22Rv1 (cell line): ENCODE data around the gene TEX261.
"Not testable (repeated sequence)": the region's sequence is repeated elsewhere in the genome, so short reads cannot be mapped to it uniquely, and the experiment has no call there.

Source experiments
- H3K27ac ChIP-seq: fragments of 450-650 bp; 2 replicates; pipeline ENCODE4 v1.5.1; 2017
- ZFX ChIP-seq: fragments of 450-650 bp; IDR thresholded peaks from 2 replicates; pipeline ENCODE4 v1.6.1; 2017; ENCODE audit warnings: antibody characterized with exemption, borderline replicate concordance
- TF ChIP-seq, protein P1 (sequence below): fragments of 450-650 bp; IDR thresholded peaks from 2 replicates; pipeline ENCODE4 v1.5.1; 2017; ENCODE audit warnings: mild to moderate bottlenecking

The TEX261 gene

DNA sequence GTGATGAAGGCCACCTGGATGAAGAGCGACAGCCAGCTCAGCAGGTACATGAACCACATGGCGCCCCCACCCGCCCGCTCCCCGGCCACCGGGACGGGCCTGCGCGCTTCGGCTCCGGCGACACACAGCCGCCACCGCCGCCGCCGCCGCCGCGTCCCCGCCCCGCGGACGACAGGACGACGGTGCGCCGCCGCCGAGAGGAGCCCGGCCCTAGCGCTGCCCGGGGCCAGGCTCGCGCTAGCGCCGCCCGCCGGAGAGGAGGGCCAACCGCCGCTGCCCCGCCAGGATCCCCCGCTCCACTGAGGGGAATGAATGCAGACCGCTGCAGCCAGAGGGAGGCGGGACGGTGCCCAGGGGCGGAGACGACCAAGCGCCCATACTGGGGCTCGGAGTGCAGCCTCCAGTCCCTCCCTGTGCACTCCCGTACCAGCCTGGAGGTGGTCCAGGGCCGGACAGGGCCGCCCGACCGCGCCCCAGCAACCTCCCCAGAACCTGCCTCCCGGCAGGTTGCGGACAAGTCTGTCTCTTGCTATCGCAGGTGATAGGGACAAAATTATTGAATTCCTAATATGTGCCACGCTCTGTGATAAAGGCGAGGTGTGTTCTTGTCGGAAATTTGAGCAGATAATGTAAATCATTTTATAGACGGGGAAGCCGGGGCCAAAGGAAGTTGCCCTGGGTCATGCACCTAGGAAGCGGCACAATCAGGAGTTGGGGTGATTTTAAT lies at the start of gene TEX261:
TSS of gene TEX261 (minus strand) at position 175 of the 727 bp plus-strand sequence. CDS start at position 59, 116 bp downstream.
- no peak for TF ChIP-seq ZFX
- TF ChIP-seq, protein P1, sequence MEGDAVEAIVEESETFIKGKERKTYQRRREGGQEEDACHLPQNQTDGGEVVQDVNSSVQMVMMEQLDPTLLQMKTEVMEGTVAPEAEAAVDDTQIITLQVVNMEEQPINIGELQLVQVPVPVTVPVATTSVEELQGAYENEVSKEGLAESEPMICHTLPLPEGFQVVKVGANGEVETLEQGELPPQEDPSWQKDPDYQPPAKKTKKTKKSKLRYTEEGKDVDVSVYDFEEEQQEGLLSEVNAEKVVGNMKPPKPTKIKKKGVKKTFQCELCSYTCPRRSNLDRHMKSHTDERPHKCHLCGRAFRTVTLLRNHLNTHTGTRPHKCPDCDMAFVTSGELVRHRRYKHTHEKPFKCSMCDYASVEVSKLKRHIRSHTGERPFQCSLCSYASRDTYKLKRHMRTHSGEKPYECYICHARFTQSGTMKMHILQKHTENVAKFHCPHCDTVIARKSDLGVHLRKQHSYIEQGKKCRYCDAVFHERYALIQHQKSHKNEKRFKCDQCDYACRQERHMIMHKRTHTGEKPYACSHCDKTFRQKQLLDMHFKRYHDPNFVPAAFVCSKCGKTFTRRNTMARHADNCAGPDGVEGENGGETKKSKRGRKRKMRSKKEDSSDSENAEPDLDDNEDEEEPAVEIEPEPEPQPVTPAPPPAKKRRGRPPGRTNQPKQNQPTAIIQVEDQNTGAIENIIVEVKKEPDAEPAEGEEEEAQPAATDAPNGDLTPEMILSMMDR = peak; percentile 95
- peak within 1 kb of the TSS; percentile 50 for H3K27ac ChIP-seq

DNA sequence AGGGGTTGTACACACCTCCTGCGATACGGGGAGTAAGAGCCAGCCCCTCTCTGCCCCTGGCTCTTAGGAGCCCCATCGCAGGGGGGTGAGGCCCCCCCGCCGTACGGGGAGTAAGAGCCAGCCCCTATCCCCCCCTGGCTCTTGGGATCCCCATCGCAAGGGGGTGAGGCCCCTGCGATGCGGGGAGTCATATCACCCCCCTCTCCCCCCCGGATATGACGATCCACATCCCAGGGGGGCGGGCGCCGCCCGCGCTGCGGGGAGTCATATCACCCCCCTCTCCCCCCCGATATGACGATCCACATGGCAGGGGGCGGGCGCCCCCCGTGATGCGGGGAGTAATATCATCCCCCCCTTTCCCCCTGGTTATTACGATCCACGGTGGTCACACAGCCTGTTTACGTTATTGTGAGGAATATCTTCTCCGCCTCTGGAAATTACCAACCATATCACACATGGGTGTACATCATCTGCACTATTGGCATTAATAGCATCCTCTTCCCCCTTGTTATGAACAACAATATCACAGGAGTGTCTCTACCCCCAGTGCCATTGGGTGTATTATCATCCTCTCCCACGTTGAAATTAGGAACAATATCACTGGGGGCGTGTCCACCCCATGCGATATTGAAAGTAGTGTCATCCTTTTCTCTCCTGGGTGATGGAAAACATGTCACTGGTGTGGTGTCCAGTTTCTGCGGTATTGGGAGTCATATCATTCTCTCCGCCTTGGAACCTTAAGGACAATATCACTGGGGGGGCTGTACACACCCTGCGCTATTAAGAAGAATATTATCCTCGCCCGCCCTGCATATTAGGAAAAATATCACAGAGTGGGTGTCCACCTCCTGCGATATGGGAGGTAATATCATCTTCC lies 49.1 kb upstream of the TEX261 start:
- H3K27ac ChIP-seq = no peak overlapping the region
- TF ChIP-seq ZFX = no peak
- TF ChIP-seq, protein P1 = no peak

DNA sequence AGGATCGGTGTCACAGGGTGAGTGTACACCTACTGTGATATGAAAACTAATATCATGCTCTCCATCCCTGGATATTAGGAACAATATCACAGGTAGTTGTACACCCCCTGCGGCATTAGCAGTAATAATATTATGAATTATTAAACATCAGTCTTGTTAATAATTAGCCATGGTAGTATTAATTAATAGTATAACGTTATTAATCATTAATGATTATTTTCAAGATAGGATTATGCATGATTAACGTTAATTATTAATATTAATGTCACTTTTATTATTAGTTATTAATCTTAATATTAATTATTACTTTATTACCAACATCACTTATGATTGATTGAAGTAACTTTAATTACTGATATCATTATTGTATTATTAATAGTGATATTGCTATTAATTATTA lies 47.6 kb upstream of the TEX261 start:
- no peak overlapping the region for H3K27ac ChIP-seq
- TF ChIP-seq, protein P1 = no peak
- no peak for TF ChIP-seq ZFX

DNA sequence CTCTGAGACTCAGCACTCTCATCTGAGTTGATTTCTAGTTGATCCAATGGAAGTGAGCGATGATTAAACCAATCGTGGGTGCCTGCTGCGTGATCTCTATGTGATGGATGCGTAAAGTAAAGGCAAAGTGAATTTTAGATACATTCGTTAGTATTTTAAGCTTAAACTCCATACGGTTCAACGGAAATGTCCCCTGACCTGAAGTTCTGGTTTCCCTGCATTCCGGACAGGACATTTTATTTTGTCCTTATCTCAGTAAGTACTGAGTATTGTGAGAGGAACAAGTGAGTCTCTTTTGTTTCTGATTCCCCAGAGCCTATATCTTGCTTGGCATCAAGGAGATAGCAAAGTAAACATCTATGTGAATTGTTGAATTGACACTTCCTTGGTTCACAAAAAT lies 41.6 kb upstream of the TEX261 start:
- not testable (repeated sequence) for H3K27ac ChIP-seq

DNA sequence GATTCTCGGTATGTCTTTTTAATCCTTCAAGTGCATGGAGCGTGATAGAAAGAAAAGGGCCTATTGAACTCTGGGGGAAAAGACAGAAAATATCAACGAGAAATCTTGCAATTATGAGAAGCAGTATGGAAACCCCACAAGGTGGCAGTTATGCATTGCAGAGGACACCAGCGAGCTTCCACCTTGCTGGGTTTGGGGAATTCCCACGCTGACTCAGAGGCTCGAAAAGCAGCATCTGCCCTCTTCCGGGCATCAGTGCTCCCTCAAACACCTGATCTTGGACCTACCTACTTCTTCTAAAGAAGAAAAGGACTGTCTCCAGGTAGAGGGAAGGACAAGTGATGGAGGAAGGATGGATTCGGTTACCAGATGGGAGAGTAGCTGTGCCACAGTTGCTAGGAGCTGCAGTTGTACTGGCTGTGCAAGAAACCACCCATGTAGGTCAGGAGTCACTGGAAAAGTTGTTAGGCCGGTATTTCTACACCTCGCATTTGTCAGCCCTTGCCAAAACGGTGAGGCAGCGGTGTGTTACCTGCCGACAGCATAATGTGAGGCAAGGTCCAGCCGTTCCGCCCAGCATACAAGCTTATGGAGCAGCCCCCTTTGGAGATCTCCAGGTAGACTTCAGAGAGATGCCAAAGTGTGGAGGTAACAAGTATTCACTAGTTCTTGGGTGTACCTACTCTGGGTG lies 29.0 kb upstream of the TEX261 start:
- not testable (repeated sequence) for H3K27ac ChIP-seq

DNA sequence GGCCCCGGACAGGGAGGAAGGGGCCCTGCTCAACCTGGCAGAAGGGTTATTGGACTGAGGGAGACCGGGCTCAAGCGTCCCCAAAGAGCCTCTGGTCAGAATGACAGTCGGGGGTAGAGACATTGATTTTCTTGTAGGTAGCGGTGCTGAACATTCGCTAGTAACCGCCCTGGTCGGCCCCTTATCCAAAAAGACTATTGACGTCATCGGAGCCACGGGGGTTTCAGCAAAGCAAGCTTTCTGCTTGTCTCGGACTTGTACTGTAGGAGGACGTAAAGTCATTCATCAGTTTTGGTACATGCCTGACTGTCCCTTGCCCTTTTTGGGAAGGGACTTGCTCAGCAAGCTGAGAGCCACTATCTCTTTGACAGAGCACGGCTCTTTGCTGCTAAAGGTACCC lies 26.7 kb upstream of the TEX261 start:
- H3K27ac ChIP-seq = not testable (repeated sequence)

DNA sequence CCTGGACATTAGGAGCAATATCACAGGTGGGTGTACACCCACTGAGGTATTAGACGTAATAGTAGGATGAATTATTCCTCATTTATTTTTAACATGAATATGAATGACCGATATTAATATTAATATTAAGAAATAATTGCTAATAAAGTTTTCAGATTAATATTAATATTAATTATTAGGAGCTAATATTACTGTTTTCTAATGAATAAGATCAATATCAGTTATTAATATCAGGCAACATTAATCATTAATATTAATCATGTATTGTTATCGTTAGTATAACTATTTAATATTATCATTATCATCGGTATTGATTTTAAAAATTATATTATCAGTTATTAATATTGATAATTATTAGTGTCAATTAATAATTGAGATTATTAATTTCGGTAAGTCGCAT lies 25.3 kb upstream of the TEX261 start:
- H3K27ac ChIP-seq = not testable (repeated sequence)

DNA sequence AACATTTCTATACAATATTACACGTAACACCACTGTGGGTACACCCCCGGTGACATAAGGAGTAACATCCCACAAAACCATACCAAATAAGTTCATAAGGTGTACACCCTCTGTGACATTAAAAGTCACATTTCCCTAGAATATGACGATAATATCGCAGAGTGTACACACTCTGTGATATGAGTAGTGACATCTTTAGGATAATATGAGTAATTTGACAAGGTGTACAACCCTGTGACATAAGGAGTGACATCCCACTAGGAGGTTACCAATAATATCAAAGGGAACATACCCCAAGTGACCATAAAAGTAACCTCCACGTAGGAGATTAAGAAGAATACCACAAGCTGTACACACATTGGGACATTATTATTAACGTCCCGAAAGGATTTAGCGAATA lies 24.0 kb upstream of the TEX261 start:
- no peak overlapping the region for H3K27ac ChIP-seq
- TF ChIP-seq, protein P1 = no peak
- no peak for TF ChIP-seq ZFX

DNA sequence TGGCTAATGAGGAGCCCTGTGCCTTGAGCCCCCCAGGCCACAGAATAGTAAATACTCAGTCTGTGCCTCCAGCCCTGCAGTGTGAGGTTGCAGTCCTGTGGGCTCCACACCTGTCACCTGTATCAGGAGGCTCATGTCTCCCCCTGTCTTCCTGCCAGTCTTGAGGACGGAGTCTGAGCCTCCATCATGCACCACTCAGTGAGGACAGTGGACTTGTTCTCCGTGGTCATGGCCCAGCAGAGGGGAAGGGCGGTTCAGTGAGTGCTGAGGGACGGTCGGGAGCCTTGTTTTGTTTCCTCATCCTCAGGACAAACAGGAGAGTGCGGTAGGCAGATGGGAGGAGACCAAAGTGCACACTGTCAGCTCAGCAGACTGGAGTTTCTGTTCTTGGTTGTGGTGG lies 17.1 kb upstream of the TEX261 start:
- not testable (repeated sequence) for H3K27ac ChIP-seq

DNA sequence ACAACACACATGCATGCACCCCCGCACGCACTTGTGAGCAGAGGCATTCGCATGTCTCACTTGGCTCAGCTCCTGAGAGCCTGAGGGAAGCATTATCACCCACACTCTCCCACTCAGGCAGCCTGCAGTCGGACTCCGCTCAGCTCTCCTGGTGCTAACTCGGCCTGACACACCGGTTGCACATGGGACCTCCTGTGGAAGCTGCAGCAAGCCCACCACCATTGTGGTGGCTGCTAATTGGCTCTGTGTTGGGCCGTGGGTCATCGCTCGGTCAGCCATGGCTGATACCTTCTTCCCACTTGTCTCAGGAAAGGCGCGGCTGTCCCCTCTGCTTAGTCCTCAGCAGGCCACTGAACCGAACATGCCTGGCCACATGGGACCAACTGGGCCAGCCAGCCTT lies 13.7 kb upstream of the TEX261 start:
- H3K27ac ChIP-seq = no peak overlapping the region
- TF ChIP-seq, protein P1 = no peak
- TF ChIP-seq ZFX = no peak
